SK-N-SH (cell line): ENCODE measurements around the gene THBD. TPM values are rescaled to one million over a fixed set of nuclear protein-coding genes. Genes with fewer than 3 reads are reported as not detected.

ENCODE experiments used
- CTCF ChIA-PET: fragments of 300-600, 350-600 bp; formaldehyde crosslinking; extraction: SDS; loops from one replicate; lab custom pipeline; 2021; lab: Yijun Ruan, JAX
- POLR2A ChIA-PET: fragments of 350-600 bp; sonication (Branson Sonifier 250); formaldehyde crosslinking; extraction: SDS; loops from one replicate; lab custom pipeline; 2020; ENCODE audit warnings: antibody characterized with exemption, inconsistent platforms; lab: Yijun Ruan, JAX
- DNase-seq: peaks from one replicate; pipeline ENCODE4 v3.0.0; 2012
- H2AFZ ChIP-seq: fragments of 200-600 bp; sonication (generic); 2 replicates; pipeline ENCODE4 v1.8.1; 2016; ENCODE audit warnings: antibody characterized with exemption, mild to moderate bottlenecking, low read depth
- H3F3A ChIP-seq: fragments of 200-600 bp; sonication (generic); replicated peaks from 2 replicates; pipeline ENCODE3; 2016; ENCODE audit warnings: antibody characterized with exemption, mild to moderate bottlenecking; ENCODE audit not compliant: insufficient read depth
- H3K27ac ChIP-seq, 2 experiments: fragments of 200-500 bp in 1 of 2; fragments of 200-600 bp in 1 of 2; sonication (Bioruptor generic) in 1 of 2; sonication (generic), shearing (Covaris generic) in 1 of 2; 2 replicates each; pipeline versions ENCODE4 v1.5.1 to v1.6.1; 2014 to 2016; ENCODE audit warnings: low read depth in 2 of 2, inconsistent platforms in 1 of 2, low read length in 1 of 2, mild to moderate bottlenecking in 1 of 2, mixed read lengths in 1 of 2
- H3K27me3 ChIP-seq: fragments of 200-600 bp; sonication (generic), shearing (Covaris generic); 2 replicates; pipeline ENCODE4 v1.6.1; 2016; ENCODE audit warnings: mixed run types; ENCODE audit not compliant: insufficient read depth
- H3K36me3 ChIP-seq, 2 experiments: fragments of 200-500 bp in 1 of 2; fragments of 200-600 bp in 1 of 2; sonication (Bioruptor generic) in 1 of 2; sonication (generic) in 1 of 2; replicated peaks in 1 of 2; 2 replicates each; pipeline versions ENCODE3 to v1.5.1; 2014 to 2016; ENCODE audit warnings: low read length in 1 of 2, mild to moderate bottlenecking in 1 of 2; ENCODE audit not compliant: insufficient read depth in 2 of 2, control insufficient read depth in 1 of 2
- H3K4me1 ChIP-seq, 2 experiments: fragments of 200-500 bp in 1 of 2; fragments of 200-600 bp in 1 of 2; sonication (Bioruptor generic) in 1 of 2; sonication (generic), shearing (Covaris generic) in 1 of 2; 2 replicates each; pipeline versions ENCODE4 v1.5.1 to v1.6.1; 2014 to 2016; ENCODE audit warnings: low read depth in 1 of 2, low read length in 1 of 2, mixed run types in 1 of 2; ENCODE audit not compliant: insufficient read depth in 2 of 2, control insufficient read depth in 1 of 2
- H3K4me2 ChIP-seq: fragments of 200-600 bp; sonication (generic), shearing (Covaris generic); 2 replicates; pipeline ENCODE4 v1.6.1; 2017; ENCODE audit warnings: mixed run types
- H3K4me3 ChIP-seq, 2 experiments: fragments of 200-500 bp in 1 of 2; fragments of 200-600 bp in 1 of 2; sonication (Bioruptor generic) in 1 of 2; sonication (generic), shearing (Covaris generic) in 1 of 2; 2 replicates each; pipeline versions ENCODE4 v1.5.1 to v1.8.1; 2014 to 2016; ENCODE audit warnings: low read depth in 2 of 2, inconsistent platforms in 1 of 2, low read length in 1 of 2, mild to moderate bottlenecking in 1 of 2, mixed read lengths in 1 of 2, moderate library complexity in 1 of 2
- H3K79me2 ChIP-seq: fragments of 200-600 bp; sonication (generic); 2 replicates; pipeline ENCODE4 v1.8.1; 2017; ENCODE audit warnings: mild to moderate bottlenecking; ENCODE audit not compliant: insufficient read depth
- H3K9ac ChIP-seq: fragments of 200-600 bp; sonication (generic); 2 replicates; pipeline ENCODE4 v1.6.1; 2017; ENCODE audit warnings: mixed run types
- H3K9me2 ChIP-seq: fragments of 200-600 bp; sonication (generic); 2 replicates; pipeline ENCODE4 v1.6.1; 2017; ENCODE audit warnings: mixed run types
- H3K9me3 ChIP-seq: fragments of 200-600 bp; sonication (generic); 2 replicates; pipeline ENCODE4 v1.6.1; 2017; ENCODE audit warnings: mixed run types, mild to moderate bottlenecking, moderate library complexity
- H4K20me1 ChIP-seq: fragments of 200-600 bp; sonication (generic); 2 replicates; pipeline ENCODE4 v1.6.1; 2017; ENCODE audit warnings: mild to moderate bottlenecking, mixed run types; ENCODE audit not compliant: insufficient read depth
- ELF1 ChIP-seq: IDR thresholded peaks from 2 replicates; pipeline ENCODE4 v1.4.0; 2012
- EZH2phosphoT487 ChIP-seq: fragments of 200-600 bp; sonication (generic); IDR thresholded peaks from 2 replicates; pipeline ENCODE4 v1.6.1; 2017; ENCODE audit warnings: low read depth, mixed run types, mild to moderate bottlenecking, antibody characterized with exemption, moderate library complexity, borderline replicate concordance
- FOXJ3 ChIP-seq: sonication (generic); formaldehyde crosslinking; IDR thresholded peaks from 2 replicates; pipeline ENCODE4 v1.5.1; 2020; ENCODE audit warnings: mild to moderate bottlenecking, missing genetic modification reagents
- GABPA ChIP-seq: IDR thresholded peaks from 2 replicates; pipeline ENCODE4 v1.4.0; 2012; ENCODE audit warnings: low read depth, mild to moderate bottlenecking
- IRF3 ChIP-seq: fragments of 150-350 bp; IDR thresholded peaks from 2 replicates; pipeline ENCODE4 v1.6.1; 2016; ENCODE audit warnings: mild to moderate bottlenecking, low read depth, low read length
- JUND ChIP-seq: IDR thresholded peaks from 2 replicates; pipeline ENCODE4 v1.4.0; 2012
- MXI1 ChIP-seq: IDR thresholded peaks from 2 replicates; pipeline ENCODE4 v1.6.1; 2012; ENCODE audit warnings: mild to moderate bottlenecking, low read depth, low read length, improper control_type of control experiment
- NFIC ChIP-seq: IDR thresholded peaks from 2 replicates; pipeline ENCODE4 v1.4.0; 2012; ENCODE audit warnings: borderline replicate concordance
- NRF1 ChIP-seq: IDR thresholded peaks from 2 replicates; pipeline ENCODE4 v1.6.1; 2012; ENCODE audit warnings: low read depth, mild to moderate bottlenecking, low read length
- POLR2AphosphoS5 ChIP-seq: IDR thresholded peaks from 2 replicates; pipeline ENCODE4 v1.6.1; 2012; ENCODE audit warnings: low read depth, low read length
- RCOR1 ChIP-seq: fragments of 150-350 bp; IDR thresholded peaks from 2 replicates; pipeline ENCODE4 v1.6.1; 2017; ENCODE audit warnings: antibody characterized with exemption, low read length
- RFX5 ChIP-seq: IDR thresholded peaks from 2 replicates; pipeline ENCODE4 v1.6.1; 2012; ENCODE audit warnings: mild to moderate bottlenecking, improper control_type of control experiment, low read length
- SMC3 ChIP-seq: IDR thresholded peaks from 2 replicates; pipeline ENCODE4 v1.6.1; 2012; ENCODE audit warnings: low read depth, low read length, improper control_type of control experiment
- TCF12 ChIP-seq: IDR thresholded peaks from 2 replicates; pipeline ENCODE4 v1.4.0; 2012
- USF2 ChIP-seq: fragments of 150-350 bp; IDR thresholded peaks from 2 replicates; pipeline ENCODE4 v1.6.1; 2017; ENCODE audit warnings: antibody characterized with exemption, low read length, low read depth, borderline replicate concordance
- YY1 ChIP-seq: IDR thresholded peaks from 2 replicates; pipeline ENCODE4 v1.4.0; 2012; ENCODE audit warnings: low read depth, mild to moderate bottlenecking
- ZBTB33 ChIP-seq: IDR thresholded peaks from 2 replicates; pipeline ENCODE4 v1.4.0; 2012; ENCODE audit warnings: low read depth, borderline replicate concordance
- WGBS: methylation state at CpG from one replicate; pipeline ENCODE4 v1.1.6; 2017; ENCODE audit warnings: low lambda C conversion rate; 5-methylcytosine and 5-hydroxymethylcytosine counted together
- polyA plus RNA-seq, 3 experiments: library from polyadenylated mRNA; depleted of rRNA; stranded (reverse); fragments of >200 nt; gene quantifications; 2 replicates each; pipeline ENCODE4 v1.2.3, GENCODE V29; 2012
- TF ChIP-seq, protein P1 (sequence below): IDR thresholded peaks from 2 replicates; pipeline ENCODE4 v1.4.0; 2012; ENCODE audit warnings: low read depth
- TF ChIP-seq, protein P2 (sequence below): fragments of 200-600 bp; sonication (generic); IDR thresholded peaks from 2 replicates; pipeline ENCODE4 v1.6.1; 2017; ENCODE audit warnings: antibody characterized with exemption, mild to moderate bottlenecking, moderate library complexity
- TF ChIP-seq, protein P3 (sequence below): IDR thresholded peaks from 2 replicates; pipeline ENCODE4 v1.4.0; 2012; ENCODE audit warnings: low read depth, borderline replicate concordance

The THBD gene
- polyA plus RNA-seq, 1 of the 3 experiments (the other 2 are of a cell fraction) = 0.33 TPM

GRCh38 chr20:23023621-23024177 is 25.8 kb downstream of the THBD start:
- no peaks in the 10 kb centered on the region for H3K4me1 ChIP-seq
- no peaks in the 10 kb centered on the region for H3K9me2 ChIP-seq
- H2AFZ ChIP-seq = no peak overlapping the region
- ChIA-PET POLR2A (no interaction called here), CTCF (no interaction called here)
- no peak overlapping the region for H3K4me2 ChIP-seq
- H3K27ac ChIP-seq = no peak overlapping the region
- no peaks in the 10 kb centered on the region for H3K9me3 ChIP-seq
- DNase-seq = no peak
- H3F3A ChIP-seq = no peaks in the 10 kb centered on the region
- H3K27me3 ChIP-seq = peaks cover 20% of the 10 kb centered on the region; the same call in 1 of the 2 replicates
- WGBS = 36% methylated on average over 8 of the region's 10 CpGs
- H4K20me1 ChIP-seq = no peaks in the 10 kb centered on the region
- no peak overlapping the region for H3K4me3 ChIP-seq
- TF ChIP-seq SMC3 (no peak), ELF1 (no peak), YY1 (no peak), MXI1 (no peak), FOXJ3 (CRISPR knock-in tag) (no peak), RFX5 (no peak), TCF12 (no peak), JUND (no peak), USF2 (no peak), ZBTB33 (no peak), NFIC (no peak), NRF1 (no peak), RCOR1 (no peak), POLR2AphosphoS5 (no peak), GABPA (no peak), IRF3 (no peak), EZH2phosphoT487 (no peak)
- TF ChIP-seq, protein P1, sequence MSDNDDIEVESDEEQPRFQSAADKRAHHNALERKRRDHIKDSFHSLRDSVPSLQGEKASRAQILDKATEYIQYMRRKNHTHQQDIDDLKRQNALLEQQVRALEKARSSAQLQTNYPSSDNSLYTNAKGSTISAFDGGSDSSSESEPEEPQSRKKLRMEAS = no peak
- TF ChIP-seq, protein P2, sequence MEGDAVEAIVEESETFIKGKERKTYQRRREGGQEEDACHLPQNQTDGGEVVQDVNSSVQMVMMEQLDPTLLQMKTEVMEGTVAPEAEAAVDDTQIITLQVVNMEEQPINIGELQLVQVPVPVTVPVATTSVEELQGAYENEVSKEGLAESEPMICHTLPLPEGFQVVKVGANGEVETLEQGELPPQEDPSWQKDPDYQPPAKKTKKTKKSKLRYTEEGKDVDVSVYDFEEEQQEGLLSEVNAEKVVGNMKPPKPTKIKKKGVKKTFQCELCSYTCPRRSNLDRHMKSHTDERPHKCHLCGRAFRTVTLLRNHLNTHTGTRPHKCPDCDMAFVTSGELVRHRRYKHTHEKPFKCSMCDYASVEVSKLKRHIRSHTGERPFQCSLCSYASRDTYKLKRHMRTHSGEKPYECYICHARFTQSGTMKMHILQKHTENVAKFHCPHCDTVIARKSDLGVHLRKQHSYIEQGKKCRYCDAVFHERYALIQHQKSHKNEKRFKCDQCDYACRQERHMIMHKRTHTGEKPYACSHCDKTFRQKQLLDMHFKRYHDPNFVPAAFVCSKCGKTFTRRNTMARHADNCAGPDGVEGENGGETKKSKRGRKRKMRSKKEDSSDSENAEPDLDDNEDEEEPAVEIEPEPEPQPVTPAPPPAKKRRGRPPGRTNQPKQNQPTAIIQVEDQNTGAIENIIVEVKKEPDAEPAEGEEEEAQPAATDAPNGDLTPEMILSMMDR = no peak
- TF ChIP-seq, protein P3, sequence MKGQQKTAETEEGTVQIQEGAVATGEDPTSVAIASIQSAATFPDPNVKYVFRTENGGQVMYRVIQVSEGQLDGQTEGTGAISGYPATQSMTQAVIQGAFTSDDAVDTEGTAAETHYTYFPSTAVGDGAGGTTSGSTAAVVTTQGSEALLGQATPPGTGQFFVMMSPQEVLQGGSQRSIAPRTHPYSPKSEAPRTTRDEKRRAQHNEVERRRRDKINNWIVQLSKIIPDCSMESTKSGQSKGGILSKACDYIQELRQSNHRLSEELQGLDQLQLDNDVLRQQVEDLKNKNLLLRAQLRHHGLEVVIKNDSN = no peak
- no peaks in the 10 kb centered on the region for H3K36me3 ChIP-seq
- no peaks in the 10 kb centered on the region for H3K79me2 ChIP-seq
- H3K9ac ChIP-seq = no peak overlapping the region
